Adrenal gland (tissue), 5 donors: ENCODE measurements around the gene MAST2.

Source experiments
- CTCF ChIP-seq, 6 experiments: fragments of 450-650 bp in 4 of 6; fragments of 200-600 bp in 2 of 6; sonication (generic) in 1 of 6; IDR thresholded peaks; 1 replicate in 5 of 6; 2 replicates in 1 of 6; pipeline versions ENCODE4 v1.5.1 to v1.8.0; 2016 to 2021; ENCODE audit warnings: antibody characterized with exemption in 6 of 6, mild to moderate bottlenecking in 2 of 6, moderate library complexity in 1 of 6
- POLR2A ChIP-seq, 2 donors: fragments of 450-650 bp; IDR thresholded peaks; one replicate each; pipeline ENCODE4 v1.6.1; 2017; ENCODE audit warnings: antibody characterized with exemption in 2 of 2, mild to moderate bottlenecking in 2 of 2, moderate library complexity in 1 of 2
- donor health status: DM: no; HTN: no; CAD: no.

DNA sequence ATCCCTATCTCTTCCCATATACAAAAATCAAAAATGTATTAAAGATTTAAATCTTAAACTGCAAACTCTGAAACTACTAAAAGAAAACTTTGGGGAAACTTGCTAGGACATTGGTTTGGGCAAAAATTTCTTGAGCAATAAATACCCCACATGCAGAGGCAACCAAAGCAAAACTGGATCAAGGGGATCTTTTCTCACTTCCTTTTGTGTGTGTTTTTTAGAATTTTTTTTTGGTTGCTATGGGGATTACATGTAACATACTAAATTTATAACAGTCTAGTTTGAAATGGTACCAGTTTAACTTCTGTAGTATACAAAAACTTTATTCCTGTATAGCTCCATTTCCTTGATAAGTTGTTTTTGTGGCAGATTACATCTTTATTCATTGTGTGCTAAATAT is 16.8 kb downstream of the MAST2 start:
- TF ChIP-seq CTCF (IDR thresholded peaks at IDR 0.05), result no peak
- no peak for TF ChIP-seq POLR2A (IDR thresholded peaks at IDR 0.05)
